WTC11 (cell line): ENCODE results near the gene SPTLC2.
"Not testable (repeated sequence)": the region's sequence is repeated elsewhere in the genome, so short reads cannot be mapped to it uniquely, and the experiment has no call there.

Experiments used
- ESRRA ChIP-seq: sonication (generic); formaldehyde crosslinking; IDR thresholded peaks from 2 replicates; pipeline ENCODE4 v1.8.1; 2022; ENCODE audit warnings: mild to moderate bottlenecking, missing genetic modification reagents, borderline replicate concordance
- JUN ChIP-seq: sonication (generic); formaldehyde crosslinking; IDR thresholded peaks from 2 replicates; pipeline ENCODE4 v1.8.0; 2023; ENCODE audit warnings: mild to moderate bottlenecking, missing genetic modification reagents
- NFATC4 ChIP-seq: fragments of 250-450 bp; sonication (Bioruptor Pico); IDR thresholded peaks from 2 replicates; pipeline ENCODE4 v1.9.0; 2021; ENCODE audit warnings: mild to moderate bottlenecking
- NR2C2 ChIP-seq: sonication (generic); formaldehyde crosslinking; IDR thresholded peaks from 2 replicates; pipeline ENCODE4 v1.8.0; 2022; ENCODE audit warnings: mild to moderate bottlenecking, missing genetic modification reagents
- ZBTB21 ChIP-seq: sonication (generic); formaldehyde crosslinking; IDR thresholded peaks from 2 replicates; pipeline ENCODE4 v1.8.1; 2023; ENCODE audit warnings: mild to moderate bottlenecking, missing genetic modification reagents, borderline replicate concordance
- ZNF317 ChIP-seq: sonication (generic); formaldehyde crosslinking; IDR thresholded peaks from 2 replicates; pipeline ENCODE4 v1.8.1; 2023; ENCODE audit warnings: low read depth, mild to moderate bottlenecking, moderate library complexity, missing genetic modification reagents, borderline replicate concordance
- TF ChIP-seq, protein P1 (sequence below): fragments of 200-600 bp; IDR thresholded peaks from 2 replicates; pipeline ENCODE4 v1.8.0; 2022; ENCODE audit warnings: antibody characterized with exemption
- TF ChIP-seq, protein P2 (sequence below): sonication (generic); formaldehyde crosslinking; conservative IDR thresholded peaks from 2 replicates; pipeline ENCODE4 v1.8.1; 2022; ENCODE audit warnings: mild to moderate bottlenecking, missing genetic modification reagents
- TF ChIP-seq, protein P3 (sequence below): sonication (generic); formaldehyde crosslinking; IDR thresholded peaks from 2 replicates; pipeline ENCODE4 v1.8.0; 2023; ENCODE audit warnings: missing genetic modification reagents, mild to moderate bottlenecking, borderline replicate concordance
- TF ChIP-seq, protein P4 (sequence below): sonication (generic); formaldehyde crosslinking; IDR thresholded peaks from 2 replicates; pipeline ENCODE4 v1.8.1; 2023; ENCODE audit warnings: mild to moderate bottlenecking, missing genetic modification reagents, moderate library complexity

- TF ChIP-seq, protein P1, sequence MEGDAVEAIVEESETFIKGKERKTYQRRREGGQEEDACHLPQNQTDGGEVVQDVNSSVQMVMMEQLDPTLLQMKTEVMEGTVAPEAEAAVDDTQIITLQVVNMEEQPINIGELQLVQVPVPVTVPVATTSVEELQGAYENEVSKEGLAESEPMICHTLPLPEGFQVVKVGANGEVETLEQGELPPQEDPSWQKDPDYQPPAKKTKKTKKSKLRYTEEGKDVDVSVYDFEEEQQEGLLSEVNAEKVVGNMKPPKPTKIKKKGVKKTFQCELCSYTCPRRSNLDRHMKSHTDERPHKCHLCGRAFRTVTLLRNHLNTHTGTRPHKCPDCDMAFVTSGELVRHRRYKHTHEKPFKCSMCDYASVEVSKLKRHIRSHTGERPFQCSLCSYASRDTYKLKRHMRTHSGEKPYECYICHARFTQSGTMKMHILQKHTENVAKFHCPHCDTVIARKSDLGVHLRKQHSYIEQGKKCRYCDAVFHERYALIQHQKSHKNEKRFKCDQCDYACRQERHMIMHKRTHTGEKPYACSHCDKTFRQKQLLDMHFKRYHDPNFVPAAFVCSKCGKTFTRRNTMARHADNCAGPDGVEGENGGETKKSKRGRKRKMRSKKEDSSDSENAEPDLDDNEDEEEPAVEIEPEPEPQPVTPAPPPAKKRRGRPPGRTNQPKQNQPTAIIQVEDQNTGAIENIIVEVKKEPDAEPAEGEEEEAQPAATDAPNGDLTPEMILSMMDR, result not testable (repeated sequence)
- TF ChIP-seq NFATC4; NR2C2; ESRRA (CRISPR knock-in tag); ZBTB21; ZNF317 (CRISPR knock-in tag); JUN: not testable (repeated sequence)
- TF ChIP-seq, protein P2, sequence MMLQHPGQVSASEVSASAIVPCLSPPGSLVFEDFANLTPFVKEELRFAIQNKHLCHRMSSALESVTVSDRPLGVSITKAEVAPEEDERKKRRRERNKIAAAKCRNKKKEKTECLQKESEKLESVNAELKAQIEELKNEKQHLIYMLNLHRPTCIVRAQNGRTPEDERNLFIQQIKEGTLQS (CRISPR knock-in tag), result not testable (repeated sequence)
- TF ChIP-seq, protein P3, sequence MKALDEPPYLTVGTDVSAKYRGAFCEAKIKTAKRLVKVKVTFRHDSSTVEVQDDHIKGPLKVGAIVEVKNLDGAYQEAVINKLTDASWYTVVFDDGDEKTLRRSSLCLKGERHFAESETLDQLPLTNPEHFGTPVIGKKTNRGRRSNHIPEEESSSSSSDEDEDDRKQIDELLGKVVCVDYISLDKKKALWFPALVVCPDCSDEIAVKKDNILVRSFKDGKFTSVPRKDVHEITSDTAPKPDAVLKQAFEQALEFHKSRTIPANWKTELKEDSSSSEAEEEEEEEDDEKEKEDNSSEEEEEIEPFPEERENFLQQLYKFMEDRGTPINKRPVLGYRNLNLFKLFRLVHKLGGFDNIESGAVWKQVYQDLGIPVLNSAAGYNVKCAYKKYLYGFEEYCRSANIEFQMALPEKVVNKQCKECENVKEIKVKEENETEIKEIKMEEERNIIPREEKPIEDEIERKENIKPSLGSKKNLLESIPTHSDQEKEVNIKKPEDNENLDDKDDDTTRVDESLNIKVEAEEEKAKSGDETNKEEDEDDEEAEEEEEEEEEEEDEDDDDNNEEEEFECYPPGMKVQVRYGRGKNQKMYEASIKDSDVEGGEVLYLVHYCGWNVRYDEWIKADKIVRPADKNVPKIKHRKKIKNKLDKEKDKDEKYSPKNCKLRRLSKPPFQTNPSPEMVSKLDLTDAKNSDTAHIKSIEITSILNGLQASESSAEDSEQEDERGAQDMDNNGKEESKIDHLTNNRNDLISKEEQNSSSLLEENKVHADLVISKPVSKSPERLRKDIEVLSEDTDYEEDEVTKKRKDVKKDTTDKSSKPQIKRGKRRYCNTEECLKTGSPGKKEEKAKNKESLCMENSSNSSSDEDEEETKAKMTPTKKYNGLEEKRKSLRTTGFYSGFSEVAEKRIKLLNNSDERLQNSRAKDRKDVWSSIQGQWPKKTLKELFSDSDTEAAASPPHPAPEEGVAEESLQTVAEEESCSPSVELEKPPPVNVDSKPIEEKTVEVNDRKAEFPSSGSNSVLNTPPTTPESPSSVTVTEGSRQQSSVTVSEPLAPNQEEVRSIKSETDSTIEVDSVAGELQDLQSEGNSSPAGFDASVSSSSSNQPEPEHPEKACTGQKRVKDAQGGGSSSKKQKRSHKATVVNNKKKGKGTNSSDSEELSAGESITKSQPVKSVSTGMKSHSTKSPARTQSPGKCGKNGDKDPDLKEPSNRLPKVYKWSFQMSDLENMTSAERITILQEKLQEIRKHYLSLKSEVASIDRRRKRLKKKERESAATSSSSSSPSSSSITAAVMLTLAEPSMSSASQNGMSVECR (CRISPR knock-in tag), result not testable (repeated sequence)
- TF ChIP-seq, protein P4, sequence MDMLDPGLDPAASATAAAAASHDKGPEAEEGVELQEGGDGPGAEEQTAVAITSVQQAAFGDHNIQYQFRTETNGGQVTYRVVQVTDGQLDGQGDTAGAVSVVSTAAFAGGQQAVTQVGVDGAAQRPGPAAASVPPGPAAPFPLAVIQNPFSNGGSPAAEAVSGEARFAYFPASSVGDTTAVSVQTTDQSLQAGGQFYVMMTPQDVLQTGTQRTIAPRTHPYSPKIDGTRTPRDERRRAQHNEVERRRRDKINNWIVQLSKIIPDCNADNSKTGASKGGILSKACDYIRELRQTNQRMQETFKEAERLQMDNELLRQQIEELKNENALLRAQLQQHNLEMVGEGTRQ (CRISPR knock-in tag), result not testable (repeated sequence)
These were observed 87.7 kb downstream of the SPTLC2 start for GRCh38 chr14:77528701-77529100.
